Duodenal mucosa (tissue), 2 donors: ENCODE measurements around the gene RBX1.

ENCODE experiments used
- H3K27ac ChIP-seq: one replicate; pipeline ENCODE4 v1.7.0; 2013; ENCODE audit warnings: low read depth, low read length
- H3K27me3 ChIP-seq, 2 donors: one replicate each; pipeline ENCODE4 v1.7.0; 2013; ENCODE audit warnings: low read length in 2 of 2, control low read depth in 1 of 2; ENCODE audit not compliant: insufficient read depth in 2 of 2, control insufficient read depth in 1 of 2
- H3K36me3 ChIP-seq, 2 donors: one replicate each; pipeline ENCODE4 v1.7.0; 2013; ENCODE audit warnings: low read length in 2 of 2, control low read depth in 1 of 2; ENCODE audit not compliant: insufficient read depth in 2 of 2, control insufficient read depth in 1 of 2
- H3K4me1 ChIP-seq, 2 donors: one replicate each; pipeline ENCODE4 v1.7.0; 2013; ENCODE audit warnings: low read length in 2 of 2, control low read depth in 1 of 2; ENCODE audit not compliant: insufficient read depth in 2 of 2, control insufficient read depth in 1 of 2
- H3K4me3 ChIP-seq, 2 donors: one replicate each; pipeline ENCODE4 v1.7.0; 2013; ENCODE audit warnings: low read length in 2 of 2, low read depth in 1 of 2
- H3K9ac ChIP-seq, 2 donors: one replicate each; pipeline ENCODE4 v1.7.0; 2013; ENCODE audit warnings: low read length in 2 of 2, low read depth in 1 of 2
- H3K9me3 ChIP-seq, 2 donors: one replicate each; pipeline ENCODE4 v1.7.0; 2013; ENCODE audit warnings: low read length in 2 of 2, control low read depth in 1 of 2; ENCODE audit not compliant: control insufficient read depth in 1 of 2

Gene RBX1

DNA sequence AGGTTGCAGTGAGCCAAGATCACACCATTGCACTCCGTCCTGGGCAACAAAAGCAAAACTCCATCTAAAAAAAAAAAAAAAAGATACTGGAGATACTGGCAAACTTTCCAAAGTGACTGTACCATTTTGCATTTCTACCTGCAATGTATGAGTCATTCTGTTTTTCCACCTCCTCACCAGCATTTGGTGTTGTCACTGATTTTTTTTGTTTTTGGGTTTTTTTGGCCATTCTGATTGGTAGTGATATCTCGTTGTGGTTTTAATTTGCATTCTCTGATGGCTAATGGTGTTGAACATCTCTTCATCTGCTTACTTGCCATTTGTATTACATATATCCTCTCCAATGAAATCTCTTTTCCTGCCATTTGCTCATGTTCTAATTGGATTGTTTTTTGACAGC is 12.0 kb upstream of the RBX1 start:
- H3K4me3 ChIP-seq = no peak overlapping the region
- no peaks in the 10 kb centered on the region for H3K4me1 ChIP-seq
- no peaks in the 10 kb centered on the region for H3K36me3 ChIP-seq
- H3K9me3 ChIP-seq = no peaks in the 10 kb centered on the region
- no peak overlapping the region for H3K27ac ChIP-seq
- H3K9ac ChIP-seq = no peak overlapping the region
- H3K27me3 ChIP-seq = no peaks in the 10 kb centered on the region

DNA sequence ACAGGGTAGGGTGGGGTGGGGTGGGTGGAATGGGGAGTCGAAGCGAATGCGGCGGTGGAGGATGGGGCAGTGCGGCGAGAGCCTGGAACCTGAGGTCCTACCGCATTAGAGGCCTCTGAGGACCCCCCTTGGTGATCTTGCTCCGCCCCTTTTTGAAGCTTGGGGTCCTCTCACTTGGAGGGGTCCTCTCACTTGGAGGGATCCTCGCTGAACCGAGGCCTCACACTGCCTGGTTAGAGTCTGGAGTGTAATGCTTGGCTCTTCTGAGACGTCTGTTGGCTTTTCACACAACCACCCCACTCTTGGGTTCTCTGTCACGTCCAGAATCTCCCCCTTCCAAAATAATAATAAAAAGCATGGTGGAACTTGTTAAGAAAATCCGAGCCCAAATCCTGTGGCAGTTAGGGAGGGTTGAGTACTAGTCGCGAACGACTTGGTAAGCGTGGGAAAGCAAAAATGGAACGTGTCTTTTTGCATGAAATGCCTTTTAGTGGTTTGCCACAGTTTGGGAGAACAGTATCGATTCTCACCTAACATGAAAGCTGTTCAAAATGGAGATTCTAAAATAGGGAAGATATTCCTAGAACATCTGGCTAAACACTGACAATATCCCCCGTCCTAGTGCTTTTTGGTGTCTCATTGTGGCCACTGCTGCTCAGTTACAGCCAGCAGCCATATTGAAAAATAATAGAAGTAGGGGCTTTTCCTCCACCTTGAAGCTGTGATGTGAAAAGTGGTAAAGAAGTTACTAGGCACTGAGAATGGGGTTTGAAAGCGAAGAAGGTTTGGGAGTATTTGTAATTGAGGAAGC is 822 bp downstream of the RBX1 start:
- Histone ChIP-seq H3K27ac (peak overlapping the region; percentile 78), H3K4me1 (peaks cover 13 to 15% of the 10 kb centered on the region in 2 donors), H3K4me3 (peak overlapping the region; percentile 78 to 93), H3K9me3 (no peaks in the 10 kb centered on the region), H3K9ac (peak overlapping the region; percentile 83 to 97), H3K36me3 (peaks cover 0 to 21% of the 10 kb centered on the region in 2 donors), H3K27me3 (no peaks in the 10 kb centered on the region)

DNA sequence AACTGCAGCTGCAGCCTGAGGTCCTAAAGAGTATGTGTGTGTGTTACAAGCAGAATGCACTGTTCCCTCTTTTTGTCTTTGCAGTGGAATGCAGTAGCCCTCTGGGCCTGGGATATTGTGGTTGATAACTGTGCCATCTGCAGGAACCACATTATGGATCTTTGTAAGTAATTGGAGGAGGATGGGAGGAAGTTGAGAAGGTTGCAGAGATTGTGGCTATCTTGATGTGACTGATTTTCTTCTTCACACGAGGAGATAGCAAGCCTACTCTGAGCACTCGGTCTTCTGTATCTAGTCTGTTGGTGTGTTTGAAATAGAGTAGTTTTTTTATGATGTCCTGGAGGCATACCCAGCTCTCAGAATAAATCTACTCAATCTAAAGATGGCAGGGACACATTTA is 2.3 kb downstream of the RBX1 start:
- peaks cover 13 to 15% of the 10 kb centered on the region in 2 donors for H3K4me1 ChIP-seq
- no peak overlapping the region for H3K4me3 ChIP-seq
- no peak overlapping the region for H3K27ac ChIP-seq
- H3K9ac ChIP-seq = no peak overlapping the region
- no peaks in the 10 kb centered on the region for H3K27me3 ChIP-seq
- H3K36me3 ChIP-seq = peaks cover 0 to 21% of the 10 kb centered on the region in 2 donors
- H3K9me3 ChIP-seq = no peaks in the 10 kb centered on the region

DNA sequence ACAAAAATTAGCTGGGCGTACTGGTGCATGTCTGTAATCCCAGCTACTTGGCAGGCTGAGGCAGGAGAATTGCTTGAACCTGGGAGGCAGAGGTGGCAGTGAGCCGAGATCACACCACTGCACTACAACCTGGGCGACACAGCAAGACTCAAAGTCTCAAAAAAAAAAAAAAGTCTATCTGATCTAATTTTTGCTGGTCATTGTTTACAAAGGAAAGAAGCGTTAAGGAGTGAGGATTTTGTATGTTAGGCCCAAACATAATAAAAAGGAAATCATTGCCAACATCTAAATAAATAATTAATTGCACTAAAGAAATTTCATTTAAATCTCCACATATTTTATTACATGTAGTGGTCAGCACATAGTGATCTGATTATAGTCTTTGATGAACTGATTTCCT is 2.9 kb downstream of the RBX1 start:
- Histone ChIP-seq H3K27me3 (no peaks in the 10 kb centered on the region), H3K9ac (no peak overlapping the region), H3K36me3 (peaks cover 0 to 23% of the 10 kb centered on the region in 2 donors), H3K4me1 (peaks cover 13 to 15% of the 10 kb centered on the region in 2 donors), H3K9me3 (no peaks in the 10 kb centered on the region), H3K4me3 (no peak overlapping the region), H3K27ac (no peak overlapping the region)

DNA sequence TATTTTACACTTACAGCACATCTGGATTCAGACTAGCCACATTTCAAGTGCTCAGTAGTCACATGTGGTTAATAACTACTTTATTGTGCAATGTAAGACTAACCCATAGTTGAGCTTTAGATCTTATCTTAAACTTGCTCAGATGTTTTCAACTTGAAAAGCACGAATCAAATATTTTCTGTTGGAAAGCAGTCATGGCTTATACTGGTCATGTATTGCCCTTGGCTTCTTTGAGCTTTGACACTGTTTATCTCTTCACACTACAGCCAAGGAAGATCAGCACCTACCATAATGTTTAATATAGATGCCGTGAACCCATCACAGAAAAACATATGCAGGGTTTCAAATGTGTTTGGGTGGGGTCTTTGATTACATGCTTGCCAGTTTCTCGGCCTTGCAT is 4.4 kb downstream of the RBX1 start:
- H3K36me3 ChIP-seq = peaks cover 0 to 25% of the 10 kb centered on the region in 2 donors
- no peak overlapping the region for H3K4me3 ChIP-seq
- no peak overlapping the region for H3K9ac ChIP-seq
- no peak overlapping the region for H3K27ac ChIP-seq
- H3K27me3 ChIP-seq = no peaks in the 10 kb centered on the region
- H3K9me3 ChIP-seq = no peaks in the 10 kb centered on the region
- H3K4me1 ChIP-seq = peaks cover 13 to 15% of the 10 kb centered on the region in 2 donors

DNA sequence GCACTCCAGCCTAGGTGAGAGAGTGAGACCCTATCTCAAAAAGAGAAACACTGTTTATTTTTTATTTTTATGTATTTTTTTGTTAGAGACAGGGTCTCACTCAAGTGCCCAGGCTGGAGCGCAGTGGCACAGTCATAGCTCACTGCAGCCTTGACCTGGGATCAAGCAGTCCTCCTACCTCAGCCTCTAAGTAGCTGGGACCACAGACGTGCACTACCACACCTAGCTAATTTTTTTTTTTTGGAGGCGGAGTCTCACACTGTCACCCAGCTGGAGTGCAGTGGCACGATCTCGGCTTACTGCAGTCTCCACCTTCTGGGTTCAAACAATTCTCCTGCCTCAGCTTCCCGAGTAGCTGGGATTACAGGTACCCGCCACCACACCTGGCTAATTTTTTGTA is 6.4 kb downstream of the RBX1 start:
- Histone ChIP-seq H3K27me3 (no peaks in the 10 kb centered on the region), H3K4me3 (no peak overlapping the region), H3K36me3 (peaks cover 0 to 31% of the 10 kb centered on the region in 2 donors), H3K9ac (no peak overlapping the region), H3K27ac (no peak overlapping the region), H3K4me1 (peaks cover 6 to 10% of the 10 kb centered on the region in 2 donors), H3K9me3 (no peaks in the 10 kb centered on the region)

DNA sequence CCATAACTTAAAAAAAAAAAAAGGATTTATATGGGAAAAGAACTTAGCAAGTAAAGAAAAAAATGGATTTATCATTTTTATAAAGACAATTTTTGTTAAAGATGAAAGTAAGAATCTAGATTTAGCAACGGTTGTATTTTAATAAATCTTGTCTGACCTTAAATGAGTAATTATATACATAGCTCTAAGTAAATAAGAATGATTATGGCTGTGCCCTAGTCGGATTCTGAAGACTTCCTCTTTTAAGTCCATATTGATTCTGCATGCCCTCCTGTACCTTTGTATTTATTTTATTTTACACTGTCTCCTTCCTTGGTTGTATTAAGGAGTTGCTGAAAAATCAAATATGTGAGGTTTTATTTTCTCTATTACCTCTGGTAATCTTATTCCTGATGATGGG is 7.1 kb downstream of the RBX1 start:
- no peaks in the 10 kb centered on the region for H3K27me3 ChIP-seq
- H3K9me3 ChIP-seq = no peaks in the 10 kb centered on the region
- peaks cover 2 to 4% of the 10 kb centered on the region in 2 donors for H3K4me1 ChIP-seq
- H3K36me3 ChIP-seq = peaks cover 0 to 34% of the 10 kb centered on the region in 2 donors
- no peak overlapping the region for H3K9ac ChIP-seq
- H3K27ac ChIP-seq = no peak overlapping the region
- H3K4me3 ChIP-seq = no peak overlapping the region

DNA sequence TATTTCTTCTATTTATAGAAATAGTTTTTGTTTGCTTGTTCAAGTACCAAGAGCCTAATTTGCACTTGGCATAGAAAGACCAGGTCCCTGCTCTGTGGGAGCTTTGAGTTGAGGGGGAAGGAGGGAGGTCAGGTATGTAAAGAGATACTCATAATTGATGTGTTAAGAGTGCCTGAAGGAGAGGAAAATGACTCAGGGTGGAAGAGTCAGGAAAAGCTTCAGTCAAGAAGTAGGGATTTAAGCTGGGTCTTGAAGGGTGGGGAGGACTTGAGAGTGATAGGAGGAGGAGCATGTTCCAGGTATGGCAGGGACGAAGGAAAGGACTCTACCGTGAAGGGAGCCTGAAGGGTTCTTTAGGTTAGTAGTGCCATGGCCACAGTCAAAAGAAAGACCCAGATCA is 9.0 kb downstream of the RBX1 start:
- Histone ChIP-seq H3K27ac (no peak overlapping the region), H3K4me1 (no peaks in the 10 kb centered on the region), H3K9ac (no peak overlapping the region), H3K4me3 (no peak overlapping the region), H3K27me3 (no peaks in the 10 kb centered on the region), H3K9me3 (no peaks in the 10 kb centered on the region), H3K36me3 (peaks cover 12 to 42% of the 10 kb centered on the region in 2 donors)

DNA sequence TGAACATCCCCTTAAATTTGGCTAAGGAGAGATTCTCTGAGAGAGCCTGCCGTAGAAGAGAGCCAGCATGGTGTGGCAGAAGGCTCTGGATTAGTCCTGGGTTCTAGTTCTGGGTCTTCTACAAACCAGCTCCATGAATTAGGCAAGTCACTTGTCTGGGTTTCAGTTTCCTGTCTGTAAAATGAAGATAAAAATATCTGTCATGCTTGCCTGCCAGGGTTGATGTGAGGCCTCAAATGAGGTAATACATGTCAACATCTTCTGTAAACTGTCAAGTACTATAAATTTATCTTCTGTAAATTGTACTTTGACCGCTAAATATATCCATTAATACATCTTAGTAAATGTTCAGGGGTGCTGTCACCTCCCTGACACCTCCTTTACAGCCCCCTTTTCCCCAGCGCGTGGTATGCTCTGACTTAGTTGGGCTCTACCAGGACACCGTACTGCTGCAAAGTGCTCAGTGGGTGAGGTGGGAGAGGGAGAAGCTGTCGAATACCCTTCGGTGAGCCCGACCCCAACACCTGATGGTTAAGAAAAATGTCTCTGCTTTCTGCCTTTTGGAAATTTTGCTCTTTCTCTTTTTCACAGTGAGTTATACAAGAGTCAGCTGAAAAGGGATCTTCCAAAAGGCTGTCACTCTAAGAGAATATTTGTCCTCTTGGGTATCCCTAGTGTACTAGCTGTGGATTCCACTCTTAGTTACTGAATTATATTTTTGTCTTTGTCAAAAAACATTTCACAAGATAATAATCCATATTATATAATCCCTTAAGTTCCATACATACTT is 15.0 kb downstream of the RBX1 start:
- Histone ChIP-seq H3K27me3 (no peaks in the 10 kb centered on the region), H3K4me1 (peaks cover 0 to 3% of the 10 kb centered on the region in 2 donors), H3K4me3 (no peak overlapping the region), H3K27ac (no peak overlapping the region), H3K9ac (no peak overlapping the region), H3K36me3 (peaks cover 15 to 66% of the 10 kb centered on the region in 2 donors), H3K9me3 (no peaks in the 10 kb centered on the region)

DNA sequence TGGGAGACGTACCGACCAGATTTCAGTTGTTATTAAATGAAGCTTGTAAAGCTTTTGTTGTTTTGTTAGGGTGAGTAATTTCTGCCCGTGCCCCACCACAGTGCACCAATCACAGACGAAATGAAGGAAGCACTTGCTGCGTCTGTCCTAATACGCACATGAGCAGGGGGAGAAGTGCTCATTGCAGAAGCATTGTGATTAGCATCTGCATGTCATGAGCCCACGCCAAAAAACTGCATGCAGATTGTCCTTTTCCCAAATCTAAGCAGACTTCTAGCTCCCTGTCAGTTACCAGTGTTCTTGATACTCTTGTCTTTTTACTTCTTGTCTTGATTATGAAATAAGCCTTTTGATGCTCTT is 15.5 kb downstream of the RBX1 start:
- Histone ChIP-seq H3K27me3 (no peaks in the 10 kb centered on the region), H3K9me3 (no peaks in the 10 kb centered on the region), H3K9ac (no peak overlapping the region), H3K4me3 (no peak overlapping the region), H3K4me1 (peaks cover 0 to 3% of the 10 kb centered on the region in 2 donors), H3K27ac (no peak overlapping the region), H3K36me3 (peaks cover 15 to 64% of the 10 kb centered on the region in 2 donors)
